Psoas muscle (tissue), 8 donors: ENCODE results near the gene PHF10. TPM values are rescaled to one million over a fixed set of nuclear protein-coding genes. Genes with fewer than 3 reads are reported as not detected.

ENCODE experiments used
- ATAC-seq, 4 donors: fragments of 200-7000 bp; cut with Tn5 transposase; one replicate each; pipeline ENCODE4 v1.9.1; 2020; ENCODE audit warnings: moderate library complexity in 3 of 4, mild to moderate bottlenecking in 2 of 4
- DNase-seq, 2 donors: peaks; one replicate each; pipeline ENCODE4 v3.0.0-alpha.2; 2020
- H3K27ac ChIP-seq: fragments of 200-600 bp; one replicate; pipeline ENCODE4 v1.8.0; 2022
- H3K27me3 ChIP-seq, 3 donors: fragments of 200-600 bp in 1 of 3; one replicate each; pipeline versions ENCODE4 v1.6.1 to v1.8.0; 2013 to 2022; ENCODE audit warnings: low read length in 2 of 3, mild to moderate bottlenecking in 2 of 3, moderate library complexity in 1 of 3; ENCODE audit not compliant: insufficient read depth in 3 of 3
- H3K36me3 ChIP-seq, 2 donors: fragments of 200-600 bp in 1 of 2; one replicate each; pipeline versions ENCODE4 v1.6.1 to v1.8.0; 2013 to 2022; ENCODE audit warnings: low read depth in 1 of 2, mild to moderate bottlenecking in 1 of 2, moderate library complexity in 1 of 2; ENCODE audit not compliant: insufficient read depth in 1 of 2
- H3K4me1 ChIP-seq: fragments of 200-600 bp; one replicate; pipeline ENCODE4 v1.8.0; 2022
- H3K4me3 ChIP-seq: fragments of 200-600 bp; one replicate; pipeline ENCODE4 v1.8.0; 2022; ENCODE audit warnings: mild to moderate bottlenecking
- H3K9me3 ChIP-seq: fragments of 200-600 bp; one replicate; pipeline ENCODE4 v1.8.0; 2022
- WGBS, 3 donors: extraction: QIAGEN DNeasy Blood & Tissue Kit; methylation state at CpG; one replicate each; pipeline versions ENCODE4 v1.1.6 to v1.1.7; 2013; 5-methylcytosine and 5-hydroxymethylcytosine counted together
- intact Hi-C, 2 donors: fragments of 100-400 bp; cut with DNase I; formaldehyde crosslinking; loops; one replicate each; pipeline versions ENCODE4 v1.11.0 to v1.14.2; 2022
- polyA plus RNA-seq, 3 donors: library from polyadenylated mRNA; stranded (reverse); fragments of 200-250 nt; gene quantifications; one replicate each; pipeline ENCODE4 v1.2.3, GENCODE V29; 2013
- total RNA-seq, 4 donors: library from RNA; stranded (reverse); fragmentation: NEBNext Ultra II Directional in 2 of 4; extraction: Animal tissue kit (Norgen Biotek cat#: 25700) in 2 of 4; gene quantifications; one replicate each; pipeline versions ENCODE4 v1.2.1 to v1.2.4, GENCODE V29; 2021 to 2023
- TF ChIP-seq, protein P1 (sequence below): fragments of 200-600 bp; IDR thresholded peaks from one replicate; pipeline ENCODE4 v1.8.0; 2022; ENCODE audit warnings: antibody characterized with exemption
- donor health status: healthy with polysubstance abuse.
- donor health status: DM: no; HTN: no; CAD: no; lungs with moderate emphysema.
- donor health status: Bipolar disorder and iron deficiency.
- donor health status: healthy.
- donor health status: DM: yes; HTN: yes; CAD: no.
- donor health status: DM: no; HTN: no; CAD: no.
- donor health status: DM: no; HTN: no; CAD: no.
- donor health status: DM: yes; HTN: yes; CAD: no.

The PHF10 gene
- total and polyA plus RNA-seq, 7 donors: 20.2 to 66.6 (median 49.3) TPM

GRCh38 chr6:169725125-169726048 lies 1.1 kb upstream of the PHF10 start:
- no peaks in the 10 kb centered on the region for H3K27me3 ChIP-seq
- peak overlapping the region; percentile 89 for H3K27ac ChIP-seq
- TF ChIP-seq, protein P1, sequence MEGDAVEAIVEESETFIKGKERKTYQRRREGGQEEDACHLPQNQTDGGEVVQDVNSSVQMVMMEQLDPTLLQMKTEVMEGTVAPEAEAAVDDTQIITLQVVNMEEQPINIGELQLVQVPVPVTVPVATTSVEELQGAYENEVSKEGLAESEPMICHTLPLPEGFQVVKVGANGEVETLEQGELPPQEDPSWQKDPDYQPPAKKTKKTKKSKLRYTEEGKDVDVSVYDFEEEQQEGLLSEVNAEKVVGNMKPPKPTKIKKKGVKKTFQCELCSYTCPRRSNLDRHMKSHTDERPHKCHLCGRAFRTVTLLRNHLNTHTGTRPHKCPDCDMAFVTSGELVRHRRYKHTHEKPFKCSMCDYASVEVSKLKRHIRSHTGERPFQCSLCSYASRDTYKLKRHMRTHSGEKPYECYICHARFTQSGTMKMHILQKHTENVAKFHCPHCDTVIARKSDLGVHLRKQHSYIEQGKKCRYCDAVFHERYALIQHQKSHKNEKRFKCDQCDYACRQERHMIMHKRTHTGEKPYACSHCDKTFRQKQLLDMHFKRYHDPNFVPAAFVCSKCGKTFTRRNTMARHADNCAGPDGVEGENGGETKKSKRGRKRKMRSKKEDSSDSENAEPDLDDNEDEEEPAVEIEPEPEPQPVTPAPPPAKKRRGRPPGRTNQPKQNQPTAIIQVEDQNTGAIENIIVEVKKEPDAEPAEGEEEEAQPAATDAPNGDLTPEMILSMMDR: no peak
- intact Hi-C loops: loop anchor here in 1 of 2 donors (1.0 to 10.0 kb wide), 2 partner anchors 26 to 829 kb away; partner anchors contain the start of genes DYNLT2, ERMARD, PSMB1 and TBP
- H3K4me3 ChIP-seq: peak overlapping the region; percentile 79
- H3K36me3 ChIP-seq: no peaks in the 10 kb centered on the region
- WGBS, 3 donors: 24 to 35% (median 27%) methylated on average over 29 of the region's 29 CpGs
- DNase-seq (peak; percentile 74 to 84), ATAC-seq (peak; percentile 65 to 79 (median 72))
- H3K9me3 ChIP-seq: no peaks in the 10 kb centered on the region
- H3K4me1 ChIP-seq: peaks cover 18% of the 10 kb centered on the region

- H3K9me3 ChIP-seq: no peaks in the 10 kb centered on the region
- peaks cover 30% of the 10 kb centered on the region for H3K4me1 ChIP-seq
- 1 to 2% (median 1%) methylated on average over 14 to 75 of the region's 89 CpGs for WGBS, 3 donors
- intact Hi-C loops: loop anchor here (2.0 to 10.0 kb wide), 2 partner anchors 21 to 831 kb away; partner anchors contain the start of genes C6orf120 (in 2 of the 2), WDR27 (in 2 of the 2), PSMB1 (in 1 of the 2) and TBP (in 1 of the 2)
- DNase-seq: peak; percentile 49 to 65
- H3K27me3 ChIP-seq: no peaks in the 10 kb centered on the region
- peak overlapping the region; percentile 89 for H3K27ac ChIP-seq
- H3K36me3 ChIP-seq: no peaks in the 10 kb centered on the region
- TF ChIP-seq, protein P1: no peak
- H3K4me3 ChIP-seq: peak overlapping the region; percentile 79
- peak; percentile 38 to 46 (median 43) for ATAC-seq
Measured at GRCh38 chr6:169723991-169724493, 258 bp downstream of the PHF10 start.

DNA sequence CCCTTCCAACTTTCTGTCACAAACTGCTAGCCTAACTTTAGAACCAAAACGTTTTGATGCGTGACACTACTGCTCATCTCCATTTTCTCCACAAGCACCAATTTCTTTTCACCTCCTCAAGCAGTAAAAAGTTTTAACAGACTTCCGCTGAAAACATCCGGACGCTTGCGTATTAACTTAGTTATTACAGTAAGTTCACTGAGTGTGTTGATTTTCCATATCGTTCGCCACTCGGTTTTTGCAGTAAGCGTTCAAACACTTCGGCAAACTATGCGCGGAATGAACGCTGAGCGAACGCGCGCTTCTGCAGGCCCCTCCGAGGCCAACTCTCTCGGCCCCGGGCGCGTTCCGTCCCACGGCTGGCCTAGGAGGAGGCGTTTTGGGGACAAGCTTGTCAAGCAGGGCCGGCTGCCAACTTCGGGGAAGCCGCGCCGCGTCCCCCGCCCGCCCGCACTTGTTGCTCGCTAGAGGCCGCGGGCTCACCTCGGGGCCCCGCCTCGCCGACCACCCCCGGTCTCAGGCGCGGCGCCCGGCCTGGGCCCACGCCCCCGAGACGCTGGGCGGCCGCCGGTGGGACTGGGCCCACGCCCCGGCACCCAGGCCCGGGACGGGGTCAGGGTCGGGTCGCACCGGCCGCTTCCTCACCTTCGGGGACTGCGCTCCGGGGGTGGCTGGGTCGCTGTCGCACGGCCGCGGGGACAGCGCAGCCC lies 945 bp downstream of the PHF10 start:
- no peaks in the 10 kb centered on the region for H3K27me3 ChIP-seq
- TF ChIP-seq, protein P1: peak; percentile 1
- DNase-seq: peak; percentile 87 to 91
- 0 to 3% (median 1%) methylated on average over 32 to 70 of the region's 70 CpGs for WGBS, 3 donors
- H3K36me3 ChIP-seq: peaks cover 0 to 6% of the 10 kb centered on the region in 2 donors
- peak overlapping the region; percentile 86 for H3K27ac ChIP-seq
- peak overlapping the region; percentile 74 for H3K4me3 ChIP-seq
- ATAC-seq: peak; percentile 75 to 83 (median 76)
- peaks cover 31% of the 10 kb centered on the region for H3K4me1 ChIP-seq
- no peaks in the 10 kb centered on the region for H3K9me3 ChIP-seq
- intact Hi-C loops: loop anchor here (2.0 to 10.0 kb wide), 2 partner anchors 21 to 831 kb away; partner anchors contain the start of genes C6orf120 (in 2 of the 2), WDR27 (in 2 of the 2), PSMB1 (in 1 of the 2) and TBP (in 1 of the 2)

DNA sequence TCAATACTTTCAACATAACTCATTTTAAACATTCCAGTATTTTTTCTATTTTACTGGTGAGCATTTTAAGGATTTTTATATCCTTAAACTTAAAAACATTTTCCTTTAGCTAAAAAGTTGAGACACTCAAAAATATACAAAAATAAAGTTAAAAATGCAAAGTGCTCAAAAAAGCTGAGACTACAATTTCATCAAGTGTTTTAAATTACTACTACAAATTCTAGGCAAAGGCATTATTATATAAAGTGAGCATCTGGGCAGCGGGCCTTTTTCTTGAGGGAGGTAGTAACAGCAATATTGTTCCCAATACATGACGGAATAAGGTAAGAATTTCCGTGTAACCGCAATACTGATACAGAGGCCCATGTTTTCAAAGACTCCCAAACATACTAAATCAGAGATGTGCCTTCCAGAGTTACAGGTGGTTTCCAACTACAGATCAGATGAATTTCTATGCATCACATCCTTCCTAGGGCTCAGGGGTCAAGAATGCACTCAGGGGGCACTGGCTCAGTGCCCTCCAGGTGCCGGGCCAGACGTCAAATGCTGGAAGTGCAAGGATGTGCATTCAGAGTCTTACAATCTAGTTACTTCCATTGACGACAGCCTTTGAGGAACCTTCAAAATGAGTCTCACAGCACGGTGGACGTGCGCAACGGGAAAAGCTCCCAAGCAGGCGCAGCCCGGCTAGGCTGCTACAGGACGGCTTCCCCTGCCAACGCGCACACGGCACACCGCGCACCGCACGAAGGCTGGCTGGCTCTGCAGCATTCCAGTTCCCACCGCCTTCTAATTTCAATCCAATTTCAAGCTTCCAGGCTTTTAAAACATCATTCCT lies 1.7 kb downstream of the PHF10 start:
- H3K36me3 ChIP-seq: peaks cover 0 to 8% of the 10 kb centered on the region in 2 donors
- no peaks in the 10 kb centered on the region for H3K27me3 ChIP-seq
- 3 to 7% (median 3%) methylated on average over 22 of the region's 22 CpGs for WGBS, 3 donors
- DNase-seq (peak; percentile 33 to 63), ATAC-seq (peak; percentile 49 to 69 (median 60))
- peaks cover 31% of the 10 kb centered on the region for H3K4me1 ChIP-seq
- peak overlapping the region; percentile 74 for H3K4me3 ChIP-seq
- no peaks in the 10 kb centered on the region for H3K9me3 ChIP-seq
- peak overlapping the region; percentile 86 for H3K27ac ChIP-seq
- intact Hi-C loops: loop anchor here (2.0 to 10.0 kb wide), 2 partner anchors 20 to 832 kb away; partner anchors contain the start of genes C6orf120 (in 2 of the 2), WDR27 (in 2 of the 2), PSMB1 (in 1 of the 2) and TBP (in 1 of the 2)
- TF ChIP-seq, protein P1: peak; percentile 2
